ENCODE data around the gene PRICKLE1.

Gene PRICKLE1

GRCh38 chr12:42606471-42606870 is 16.9 kb upstream of the PRICKLE1 start:
- Histone ChIP-seq H3K4me1 (ENCODE audit: control insufficient read depth in 1 of 2, insufficient read depth in 1 of 2, low read depth in 1 of 2, low read length in 1 of 2) (no peaks in the 10 kb centered on the region), H3K4me3 (ENCODE audit: low read depth in 1 of 2, low read length in 1 of 2) (no peak overlapping the region), H3K27ac (no peak overlapping the region), H3K27me3 (no peaks in the 10 kb centered on the region), H3K9me3 (no peaks in the 10 kb centered on the region), H3K36me3 (no peaks in the 10 kb centered on the region)
- TF ChIP-seq, protein P1, sequence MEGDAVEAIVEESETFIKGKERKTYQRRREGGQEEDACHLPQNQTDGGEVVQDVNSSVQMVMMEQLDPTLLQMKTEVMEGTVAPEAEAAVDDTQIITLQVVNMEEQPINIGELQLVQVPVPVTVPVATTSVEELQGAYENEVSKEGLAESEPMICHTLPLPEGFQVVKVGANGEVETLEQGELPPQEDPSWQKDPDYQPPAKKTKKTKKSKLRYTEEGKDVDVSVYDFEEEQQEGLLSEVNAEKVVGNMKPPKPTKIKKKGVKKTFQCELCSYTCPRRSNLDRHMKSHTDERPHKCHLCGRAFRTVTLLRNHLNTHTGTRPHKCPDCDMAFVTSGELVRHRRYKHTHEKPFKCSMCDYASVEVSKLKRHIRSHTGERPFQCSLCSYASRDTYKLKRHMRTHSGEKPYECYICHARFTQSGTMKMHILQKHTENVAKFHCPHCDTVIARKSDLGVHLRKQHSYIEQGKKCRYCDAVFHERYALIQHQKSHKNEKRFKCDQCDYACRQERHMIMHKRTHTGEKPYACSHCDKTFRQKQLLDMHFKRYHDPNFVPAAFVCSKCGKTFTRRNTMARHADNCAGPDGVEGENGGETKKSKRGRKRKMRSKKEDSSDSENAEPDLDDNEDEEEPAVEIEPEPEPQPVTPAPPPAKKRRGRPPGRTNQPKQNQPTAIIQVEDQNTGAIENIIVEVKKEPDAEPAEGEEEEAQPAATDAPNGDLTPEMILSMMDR (IDR thresholded peaks at IDR 0.05): no peak

GRCh38 chr12:42605685-42606084 is 16.1 kb upstream of the PRICKLE1 start:
- H3K27ac ChIP-seq: no peak overlapping the region
- no peaks in the 10 kb centered on the region for H3K36me3 ChIP-seq
- H3K9me3 ChIP-seq: no peaks in the 10 kb centered on the region
- no peaks in the 10 kb centered on the region for H3K4me1 ChIP-seq (ENCODE audit: control insufficient read depth in 1 of 2, insufficient read depth in 1 of 2, low read depth in 1 of 2, low read length in 1 of 2)
- no peak overlapping the region for H3K4me3 ChIP-seq (ENCODE audit: low read depth in 1 of 2, low read length in 1 of 2)
- H3K27me3 ChIP-seq: no peaks in the 10 kb centered on the region
- TF ChIP-seq, protein P1 (IDR thresholded peaks at IDR 0.05): no peak

DNA sequence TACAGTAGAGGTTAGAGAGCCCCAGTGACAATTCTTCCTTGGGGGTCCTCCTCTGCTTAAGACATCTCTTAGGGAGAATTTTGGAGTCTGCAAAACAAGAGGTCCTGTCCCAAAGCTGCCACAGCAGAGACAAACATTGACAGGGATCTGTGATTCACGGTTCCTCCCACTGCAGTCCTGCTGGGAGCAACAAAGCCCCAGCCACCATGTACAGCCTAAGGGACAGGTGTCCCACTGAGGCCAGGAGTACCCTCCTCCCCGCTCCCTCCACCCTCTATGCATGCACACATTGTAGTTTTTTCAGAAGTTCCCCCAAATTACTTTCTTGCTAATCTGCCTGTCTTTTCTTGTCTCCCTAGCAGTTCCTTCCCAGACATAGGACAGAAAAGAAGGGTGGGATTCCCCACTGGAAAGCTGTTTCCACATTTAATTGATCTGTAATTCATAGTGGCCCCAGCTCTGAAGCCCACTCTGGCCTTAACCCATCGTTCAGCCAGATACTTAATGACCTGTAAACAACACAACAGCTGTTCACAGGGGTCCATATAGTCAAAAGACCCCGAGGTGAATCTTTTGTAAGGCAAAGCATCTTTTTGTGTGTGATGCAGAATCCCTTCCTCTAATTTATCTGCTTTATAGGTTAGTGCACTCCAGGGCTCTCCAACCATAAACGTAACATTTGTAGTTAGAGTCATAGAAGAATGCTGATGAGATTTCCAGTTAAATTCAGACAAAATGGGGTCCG is 13.9 kb upstream of the PRICKLE1 start:
- H3K27ac ChIP-seq: no peak overlapping the region
- no peak overlapping the region for H3K4me3 ChIP-seq (ENCODE audit: low read depth in 1 of 2, low read length in 1 of 2)
- TF ChIP-seq, protein P1 (IDR thresholded peaks at IDR 0.05): no peak
- H3K4me1 ChIP-seq (ENCODE audit: control insufficient read depth in 1 of 2, insufficient read depth in 1 of 2, low read depth in 1 of 2, low read length in 1 of 2): no peaks in the 10 kb centered on the region
- H3K27me3 ChIP-seq: peaks cover under 1% of the 10 kb centered on the region
- H3K9me3 ChIP-seq: no peaks in the 10 kb centered on the region
- no peaks in the 10 kb centered on the region for H3K36me3 ChIP-seq

DNA sequence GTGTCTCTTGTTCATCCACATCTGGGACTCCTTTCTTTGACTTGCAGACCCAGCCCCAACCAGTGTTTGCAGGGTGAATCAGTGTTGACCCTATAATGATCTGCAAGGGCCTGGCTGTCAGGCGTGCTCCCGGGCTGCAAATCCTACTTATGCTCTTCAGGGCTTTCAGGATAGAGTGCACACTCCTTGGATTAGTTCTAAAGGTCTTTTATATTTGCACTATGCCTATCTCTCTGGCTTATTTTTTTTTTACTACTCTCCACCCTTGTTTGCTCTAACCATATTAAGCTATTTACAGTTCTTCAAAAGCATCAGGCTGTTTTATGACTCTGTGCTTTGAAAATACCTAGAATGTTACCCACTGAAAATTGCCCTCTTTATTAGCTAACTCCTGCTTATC is 4.3 kb upstream of the PRICKLE1 start:
- TF ChIP-seq, protein P1 (IDR thresholded peaks at IDR 0.05): no peak

DNA sequence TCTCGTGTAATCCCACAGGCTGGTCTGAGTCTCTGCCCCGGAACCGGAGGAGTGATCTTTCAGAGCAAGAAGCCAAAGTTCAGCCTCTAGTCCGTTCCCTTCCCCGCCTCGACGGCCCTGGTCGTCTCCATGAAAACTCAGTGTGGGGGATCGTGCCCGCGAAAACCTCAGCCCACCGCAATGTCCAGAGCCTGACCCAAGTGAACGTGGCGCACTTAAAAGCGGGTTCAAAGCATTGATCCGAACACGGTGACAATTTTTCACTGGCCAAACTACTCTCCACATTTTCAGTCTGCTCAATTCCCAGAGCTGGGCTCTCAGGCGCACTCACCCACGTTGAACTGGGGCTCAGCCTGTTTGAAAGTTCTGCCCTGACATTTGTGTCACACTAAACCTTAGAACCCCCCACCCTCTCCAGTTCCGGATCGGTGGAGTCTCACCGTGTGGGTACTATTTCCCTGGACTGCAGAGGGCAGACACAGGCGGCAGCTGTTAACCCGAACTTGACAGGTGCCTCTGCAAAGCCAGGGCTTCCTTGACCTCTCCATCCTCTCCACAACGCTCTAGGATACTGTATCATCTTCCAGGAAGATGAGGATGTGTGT is 886 bp upstream of the PRICKLE1 start:
- Histone ChIP-seq H3K4me1 (ENCODE audit: control insufficient read depth in 1 of 2, insufficient read depth in 1 of 2, low read depth in 1 of 2, low read length in 1 of 2) (peaks cover 3 to 5% of the 10 kb centered on the region in 2 experiments), H3K9me3 (no peaks in the 10 kb centered on the region), H3K27ac (no peak overlapping the region), H3K27me3 (peaks cover 98% of the 10 kb centered on the region), H3K36me3 (no peaks in the 10 kb centered on the region), H3K4me3 (ENCODE audit: low read depth in 1 of 2, low read length in 1 of 2) (no peak overlapping the region)
- TF ChIP-seq, protein P1 (IDR thresholded peaks at IDR 0.05): no peak

More for the DNA sequence above, 4.3 kb upstream of the PRICKLE1 start:
- H3K4me3 ChIP-seq (ENCODE audit: low read depth in 1 of 2, low read length in 1 of 2): no peak overlapping the region
- H3K36me3 ChIP-seq: no peaks in the 10 kb centered on the region
- peaks cover 71% of the 10 kb centered on the region for H3K27me3 ChIP-seq
- H3K27ac ChIP-seq: no peak overlapping the region
- peaks cover 3 to 5% of the 10 kb centered on the region in 2 experiments for H3K4me1 ChIP-seq (ENCODE audit: control insufficient read depth in 1 of 2, insufficient read depth in 1 of 2, low read depth in 1 of 2, low read length in 1 of 2)
- H3K9me3 ChIP-seq: no peaks in the 10 kb centered on the region
